Stimulated activated naive CD8-positive, alpha-beta T cell treated with anti-CD3 and anti-CD28 coated beads, Interleukin-15, Interleukin-2, amounts not matched to agents 100 ng/mL and 50 ng/mL, for 24 hours (primary cell): ENCODE measurements around the gene EML1.

Source experiments
- H3K27ac Mint-ChIP-seq: one replicate; pipeline ENCODE4 v1.8.0; 2021; ENCODE audit warnings: mild to moderate bottlenecking, mixed read lengths
- H3K27me3 Mint-ChIP-seq: one replicate; pipeline ENCODE4 v1.8.0; 2021; ENCODE audit warnings: mixed read lengths
- H3K36me3 Mint-ChIP-seq: one replicate; pipeline ENCODE4 v1.8.0; 2021; ENCODE audit warnings: low read depth, mixed read lengths
- H3K4me1 Mint-ChIP-seq: one replicate; pipeline ENCODE4 v1.8.0; 2021; ENCODE audit warnings: low read depth, mixed read lengths
- H3K4me3 Mint-ChIP-seq: one replicate; pipeline ENCODE4 v1.8.0; 2021; ENCODE audit warnings: mild to moderate bottlenecking, mixed read lengths
- H3K9me3 Mint-ChIP-seq: one replicate; pipeline ENCODE4 v1.8.0; 2021; ENCODE audit warnings: mixed read lengths

The EML1 gene

DNA sequence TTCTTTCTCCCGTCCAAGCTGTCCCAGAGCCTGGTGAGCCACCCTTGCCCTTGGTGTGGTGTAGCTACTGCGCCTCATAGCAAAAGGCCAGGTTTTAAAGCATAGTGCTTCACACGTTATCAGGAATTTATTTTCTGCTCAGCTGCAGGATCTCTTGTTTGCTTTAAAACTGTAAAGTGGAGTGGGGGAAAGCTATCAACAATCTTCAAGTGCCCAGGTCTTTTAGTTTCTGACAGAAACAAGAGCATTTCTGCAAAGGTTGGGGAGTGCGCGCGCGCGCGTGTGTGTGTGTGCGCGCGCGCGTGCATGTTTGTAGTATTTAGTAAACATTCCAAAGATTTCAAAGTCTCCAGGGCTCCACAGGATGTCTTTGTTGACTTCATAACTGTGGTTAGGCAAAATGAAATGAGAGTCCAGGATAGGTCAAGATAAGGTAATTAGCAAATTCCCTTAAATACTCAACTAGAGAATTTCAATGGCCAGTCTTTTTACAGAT lies 45.5 kb downstream of the EML1 start:
- H3K4me1 Mint-ChIP-seq: no peaks in the 10 kb centered on the region
- no peaks in the 10 kb centered on the region for H3K36me3 Mint-ChIP-seq
- H3K9me3 Mint-ChIP-seq: no peaks in the 10 kb centered on the region
- no peak overlapping the region for H3K27ac Mint-ChIP-seq
- no peak overlapping the region for H3K4me3 Mint-ChIP-seq
- peaks cover 59% of the 10 kb centered on the region for H3K27me3 Mint-ChIP-seq

DNA sequence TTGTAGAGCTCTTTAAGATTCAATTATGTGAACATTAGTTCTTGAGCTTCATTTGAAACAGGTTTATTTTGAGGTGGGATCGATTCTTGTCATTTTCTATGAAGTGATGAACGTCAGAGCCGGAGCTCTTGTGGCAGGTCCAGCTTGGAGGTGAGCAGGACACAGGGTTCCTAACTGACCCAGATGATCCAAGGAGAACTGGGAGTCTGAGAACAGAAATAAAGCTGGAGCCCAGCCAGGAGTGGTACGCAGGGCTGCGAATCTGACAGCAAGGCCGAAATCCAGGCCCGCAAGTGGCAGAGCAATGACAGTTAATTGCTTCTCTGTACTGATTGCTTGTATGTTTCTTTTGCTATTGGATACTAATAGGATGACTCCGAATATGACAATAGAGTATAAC lies 46.5 kb downstream of the EML1 start:
- H3K36me3 Mint-ChIP-seq: no peaks in the 10 kb centered on the region
- no peaks in the 10 kb centered on the region for H3K4me1 Mint-ChIP-seq
- no peaks in the 10 kb centered on the region for H3K9me3 Mint-ChIP-seq
- no peak overlapping the region for H3K4me3 Mint-ChIP-seq
- no peak overlapping the region for H3K27ac Mint-ChIP-seq
- peaks cover 56% of the 10 kb centered on the region for H3K27me3 Mint-ChIP-seq

DNA sequence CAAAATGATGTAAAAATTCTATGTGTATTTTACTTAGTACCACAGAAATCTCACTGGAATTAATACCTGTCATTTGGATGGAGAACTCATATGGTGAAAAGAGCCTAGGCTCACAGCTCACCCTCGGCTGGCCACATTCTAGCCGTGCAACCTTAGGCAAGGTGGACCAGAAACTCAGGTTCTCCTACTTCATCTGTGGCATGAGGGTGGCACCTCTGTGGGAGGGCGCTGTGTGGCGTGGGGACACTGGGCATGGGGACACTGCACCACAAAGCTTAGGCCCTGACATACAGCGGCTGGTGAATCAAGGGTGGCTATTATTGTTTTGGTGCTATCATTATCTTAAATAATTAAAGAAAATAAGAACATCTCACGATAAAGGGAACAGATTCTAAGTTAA lies 47.1 kb downstream of the EML1 start:
- Mint-ChIP-seq H3K9me3 (no peaks in the 10 kb centered on the region), H3K36me3 (no peaks in the 10 kb centered on the region), H3K27me3 (peaks cover 57% of the 10 kb centered on the region), H3K4me1 (no peaks in the 10 kb centered on the region), H3K4me3 (no peak overlapping the region), H3K27ac (no peak overlapping the region)

DNA sequence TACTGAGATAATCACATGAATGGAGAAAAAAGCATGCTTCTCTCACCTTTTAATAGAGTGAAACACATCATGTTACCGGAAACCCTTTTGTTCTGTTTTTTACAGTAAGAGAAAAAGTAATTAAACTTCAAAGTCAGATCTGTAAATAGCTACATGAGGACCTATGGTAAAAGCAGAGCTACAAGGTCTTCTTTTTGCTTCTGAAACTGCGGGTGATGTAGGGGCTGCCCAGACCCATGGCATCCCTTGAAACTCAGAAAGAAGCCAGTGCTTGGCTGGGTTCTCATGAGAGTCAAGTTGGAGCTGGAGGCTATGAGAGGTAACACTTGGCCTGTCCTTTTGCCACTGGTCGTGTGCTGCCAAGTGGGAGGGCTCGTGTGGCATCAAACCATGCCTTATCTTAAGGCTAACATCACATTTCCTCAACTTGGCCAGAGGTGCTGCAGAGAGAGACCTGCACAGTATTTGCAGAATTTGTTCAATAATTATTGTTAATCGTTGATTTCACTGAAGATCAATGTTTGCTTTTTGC lies 47.6 kb downstream of the EML1 start:
- Mint-ChIP-seq H3K4me1 (no peaks in the 10 kb centered on the region), H3K9me3 (no peaks in the 10 kb centered on the region), H3K27me3 (peaks cover 53% of the 10 kb centered on the region), H3K27ac (no peak overlapping the region), H3K4me3 (no peak overlapping the region), H3K36me3 (no peaks in the 10 kb centered on the region)

DNA sequence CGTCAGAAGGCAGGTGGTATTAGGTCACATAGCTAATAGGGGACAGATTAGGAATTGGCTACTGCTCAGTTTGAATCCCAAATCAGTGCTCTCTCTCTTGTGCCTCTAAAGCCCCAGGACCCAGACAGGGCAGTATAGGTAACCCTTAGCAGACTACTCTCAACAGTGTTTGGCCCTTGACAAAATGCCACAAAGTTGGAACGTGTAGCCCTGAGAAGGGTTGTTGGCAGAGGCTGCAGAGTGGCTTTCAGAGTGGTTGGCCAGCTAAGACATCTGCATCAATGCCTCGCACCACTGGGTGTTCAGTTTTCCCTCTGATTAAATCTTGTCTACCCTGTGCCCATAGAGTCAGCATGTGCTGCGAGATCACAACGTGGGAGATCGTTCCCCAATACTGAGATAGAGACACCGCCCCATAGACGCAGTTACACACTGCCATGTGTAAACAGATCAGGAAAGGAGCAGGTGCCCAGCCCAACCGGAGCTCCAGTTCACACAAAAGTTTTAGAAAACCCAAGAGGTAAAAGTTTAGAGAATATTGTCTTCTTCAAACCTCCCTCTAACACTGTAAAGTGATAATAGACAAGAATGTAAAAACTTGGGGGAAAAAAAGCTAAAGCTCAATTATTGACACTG lies 48.3 kb downstream of the EML1 start:
- Mint-ChIP-seq H3K4me1 (no peaks in the 10 kb centered on the region), H3K9me3 (no peaks in the 10 kb centered on the region), H3K36me3 (no peaks in the 10 kb centered on the region), H3K27me3 (peaks cover 48% of the 10 kb centered on the region), H3K4me3 (no peak overlapping the region), H3K27ac (no peak overlapping the region)

DNA sequence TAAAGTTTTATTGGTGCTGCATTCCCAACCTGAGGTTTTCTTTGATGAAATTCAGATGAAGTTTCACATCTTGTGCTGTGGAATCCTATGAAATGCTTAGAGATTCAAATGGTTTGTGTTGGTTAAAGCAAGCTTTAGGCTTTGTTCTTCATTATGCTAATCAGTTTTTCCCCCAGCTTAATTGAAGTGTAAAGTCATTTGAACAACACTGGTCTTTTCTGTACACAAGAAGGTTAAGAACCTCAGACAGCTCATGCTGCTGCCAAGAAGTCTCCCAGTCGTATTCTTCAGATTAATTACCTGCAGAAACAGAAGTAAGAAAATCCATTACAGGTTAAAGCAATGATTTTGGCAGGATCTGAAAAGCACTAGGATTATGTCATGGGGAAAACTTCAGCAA lies 48.9 kb downstream of the EML1 start:
- no peaks in the 10 kb centered on the region for H3K36me3 Mint-ChIP-seq
- no peak overlapping the region for H3K27ac Mint-ChIP-seq
- H3K9me3 Mint-ChIP-seq: no peaks in the 10 kb centered on the region
- no peaks in the 10 kb centered on the region for H3K4me1 Mint-ChIP-seq
- H3K4me3 Mint-ChIP-seq: no peak overlapping the region
- H3K27me3 Mint-ChIP-seq: peaks cover 45% of the 10 kb centered on the region

DNA sequence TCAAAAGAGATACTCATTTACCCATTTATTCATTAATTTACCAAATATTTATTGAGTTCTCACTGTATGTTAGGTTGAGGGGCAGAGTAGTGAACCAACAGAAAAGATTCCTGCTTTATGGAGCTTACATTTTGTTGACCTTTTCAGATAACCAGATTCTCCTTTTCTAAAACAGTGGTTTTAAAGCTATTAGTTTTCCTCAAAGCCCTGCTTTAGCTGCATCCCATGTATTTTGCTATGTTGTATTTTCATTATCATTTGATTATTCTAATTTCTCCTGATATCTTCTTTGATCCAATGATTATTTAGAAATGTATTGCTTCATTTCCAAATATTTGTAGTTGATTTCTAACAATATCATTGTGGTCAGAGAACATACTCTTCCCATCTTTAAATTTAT lies 53.6 kb downstream of the EML1 start:
- no peaks in the 10 kb centered on the region for H3K36me3 Mint-ChIP-seq
- peaks cover 30% of the 10 kb centered on the region for H3K27me3 Mint-ChIP-seq
- no peak overlapping the region for H3K4me3 Mint-ChIP-seq
- no peak overlapping the region for H3K27ac Mint-ChIP-seq
- peaks cover 5% of the 10 kb centered on the region for H3K9me3 Mint-ChIP-seq
- H3K4me1 Mint-ChIP-seq: no peaks in the 10 kb centered on the region

DNA sequence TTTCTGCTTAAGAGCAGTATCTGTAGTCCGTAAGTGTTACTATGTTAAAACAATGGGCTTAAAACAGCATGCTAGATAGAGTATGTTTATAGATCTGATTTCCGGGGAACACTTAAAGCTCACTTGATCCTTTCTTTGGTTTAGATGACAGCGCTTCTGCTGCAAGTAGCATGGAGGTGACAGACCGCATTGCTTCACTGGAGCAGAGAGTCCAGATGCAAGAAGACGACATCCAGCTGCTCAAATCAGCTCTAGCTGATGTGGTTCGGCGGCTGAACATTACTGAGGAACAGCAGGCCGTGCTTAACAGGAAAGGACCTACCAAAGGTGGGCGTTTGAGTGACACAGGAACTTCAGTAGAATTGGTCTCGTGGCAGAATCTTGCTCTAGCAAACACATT lies 57.5 kb downstream of the EML1 start:
- H3K36me3 Mint-ChIP-seq: no peaks in the 10 kb centered on the region

DNA sequence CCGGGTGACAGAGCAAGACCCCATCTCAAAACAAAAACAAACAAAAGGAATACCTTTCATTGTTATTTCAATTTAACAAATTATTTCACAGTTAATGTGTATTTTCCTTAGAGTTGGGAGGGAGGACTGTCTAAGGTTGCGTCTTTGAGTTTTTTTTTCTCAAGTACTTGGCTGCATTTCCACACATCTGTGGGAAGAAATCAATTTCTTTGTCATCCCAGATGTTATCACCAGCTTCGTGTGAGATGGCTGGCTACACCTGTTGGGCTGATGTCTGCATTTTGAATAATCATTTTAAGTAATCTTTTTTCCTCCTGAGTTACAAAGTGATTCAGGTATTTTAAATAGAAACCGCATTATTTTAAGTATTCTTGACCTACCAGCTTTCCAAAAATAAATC lies 59.4 kb downstream of the EML1 start:
- Mint-ChIP-seq H3K27ac (no peak overlapping the region), H3K36me3 (no peaks in the 10 kb centered on the region), H3K9me3 (peaks cover 5% of the 10 kb centered on the region), H3K27me3 (peaks cover 17% of the 10 kb centered on the region), H3K4me1 (no peaks in the 10 kb centered on the region), H3K4me3 (no peak overlapping the region)

More for the DNA sequence above, 57.5 kb downstream of the EML1 start:
- no peaks in the 10 kb centered on the region for H3K4me1 Mint-ChIP-seq
- peaks cover 5% of the 10 kb centered on the region for H3K9me3 Mint-ChIP-seq
- H3K27me3 Mint-ChIP-seq: peaks cover 22% of the 10 kb centered on the region
- H3K27ac Mint-ChIP-seq: no peak overlapping the region
- H3K4me3 Mint-ChIP-seq: no peak overlapping the region

DNA sequence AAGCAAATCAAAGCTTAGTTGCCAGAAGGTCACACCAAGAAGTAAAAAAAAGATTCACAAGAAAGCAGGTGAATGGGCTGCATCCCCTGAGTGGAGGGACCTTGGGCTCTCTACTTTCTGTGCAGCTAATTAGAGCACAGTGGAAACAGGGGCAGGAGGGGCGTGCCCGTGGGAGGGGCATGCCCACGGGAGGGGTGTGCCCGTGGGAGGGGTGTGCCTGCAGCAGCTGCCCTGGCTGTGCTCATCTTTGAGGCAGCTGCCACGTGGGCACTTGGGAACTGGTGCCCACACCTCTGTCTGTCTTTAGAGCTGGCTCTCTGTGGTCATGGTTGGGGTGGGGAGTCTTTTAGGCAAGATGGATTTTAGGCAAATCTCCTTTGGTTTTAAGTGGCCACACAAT lies 60.0 kb downstream of the EML1 start:
- H3K4me3 Mint-ChIP-seq: no peak overlapping the region

DNA sequence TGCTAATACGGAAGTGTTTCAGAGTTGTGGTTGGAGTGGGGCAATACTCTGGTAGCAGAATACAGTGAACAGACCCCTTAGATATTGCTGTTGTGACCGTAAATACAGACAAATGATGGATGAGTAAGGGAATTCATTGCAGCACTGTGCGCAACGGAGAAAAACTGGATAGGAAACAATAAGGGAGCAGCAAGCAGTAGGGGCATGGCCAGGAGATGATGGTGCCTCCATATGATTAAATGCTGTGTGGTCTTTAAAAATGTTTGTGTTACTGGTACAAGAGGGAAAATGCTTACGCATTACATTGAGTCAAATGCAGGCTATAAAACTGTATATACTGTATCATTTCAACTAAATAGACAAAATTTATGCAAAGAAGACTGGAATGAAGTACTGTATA lies 61.6 kb downstream of the EML1 start:
- H3K4me1 Mint-ChIP-seq: no peaks in the 10 kb centered on the region
- no peak overlapping the region for H3K27ac Mint-ChIP-seq
- no peaks in the 10 kb centered on the region for H3K9me3 Mint-ChIP-seq

More for the DNA sequence above, 60.0 kb downstream of the EML1 start:
- Mint-ChIP-seq H3K27me3 (peaks cover 17% of the 10 kb centered on the region), H3K4me1 (no peaks in the 10 kb centered on the region), H3K27ac (no peak overlapping the region), H3K36me3 (no peaks in the 10 kb centered on the region), H3K9me3 (no peaks in the 10 kb centered on the region)

DNA sequence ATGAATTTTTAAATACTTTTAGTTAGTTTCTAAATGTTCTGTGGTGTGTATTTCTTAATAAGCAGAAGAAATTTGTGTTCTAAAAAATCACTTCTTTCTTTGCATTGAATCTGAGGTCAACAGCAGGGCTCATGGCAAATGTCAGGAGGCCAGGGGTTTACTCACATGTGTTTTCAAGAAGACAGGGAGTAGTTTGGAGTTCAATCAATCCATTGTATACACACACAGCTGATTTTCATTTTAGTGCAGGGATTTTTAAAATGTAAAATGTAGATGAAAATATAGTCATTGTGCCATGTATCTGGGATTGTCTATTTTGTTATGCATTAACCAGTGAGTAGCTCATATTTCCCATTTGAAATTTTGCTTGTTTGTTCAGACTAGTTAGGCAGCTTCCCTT lies 62.1 kb downstream of the EML1 start:
- no peaks in the 10 kb centered on the region for H3K36me3 Mint-ChIP-seq
- no peaks in the 10 kb centered on the region for H3K4me1 Mint-ChIP-seq
- H3K9me3 Mint-ChIP-seq: no peaks in the 10 kb centered on the region
- H3K27ac Mint-ChIP-seq: no peak overlapping the region
- H3K27me3 Mint-ChIP-seq: peaks cover 10% of the 10 kb centered on the region
- no peak overlapping the region for H3K4me3 Mint-ChIP-seq

More for the DNA sequence above, 61.6 kb downstream of the EML1 start:
- H3K36me3 Mint-ChIP-seq: no peaks in the 10 kb centered on the region
- no peak overlapping the region for H3K4me3 Mint-ChIP-seq
- H3K27me3 Mint-ChIP-seq: peaks cover 11% of the 10 kb centered on the region

DNA sequence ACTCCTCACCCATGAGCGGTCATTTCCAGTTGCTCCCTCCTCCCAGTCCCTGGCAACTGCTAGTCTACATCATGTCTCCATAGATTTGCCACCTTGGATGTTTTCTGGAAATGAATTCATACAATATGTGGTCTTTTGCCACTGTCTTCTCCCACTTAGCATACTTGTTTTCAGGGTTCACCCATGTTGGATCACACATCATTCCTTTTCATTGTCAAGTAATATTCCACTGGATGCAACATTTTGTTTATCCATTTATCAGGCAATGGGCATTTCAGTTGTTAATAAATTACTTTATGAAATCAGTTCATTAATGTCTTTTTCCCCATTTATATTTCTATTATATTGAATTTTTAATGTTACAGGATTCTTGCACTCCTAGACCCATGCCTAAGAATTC lies 64.3 kb downstream of the EML1 start:
- Mint-ChIP-seq H3K27me3 (peaks cover 4% of the 10 kb centered on the region), H3K4me1 (no peaks in the 10 kb centered on the region), H3K27ac (no peak overlapping the region), H3K9me3 (no peaks in the 10 kb centered on the region), H3K4me3 (no peak overlapping the region), H3K36me3 (no peaks in the 10 kb centered on the region)

DNA sequence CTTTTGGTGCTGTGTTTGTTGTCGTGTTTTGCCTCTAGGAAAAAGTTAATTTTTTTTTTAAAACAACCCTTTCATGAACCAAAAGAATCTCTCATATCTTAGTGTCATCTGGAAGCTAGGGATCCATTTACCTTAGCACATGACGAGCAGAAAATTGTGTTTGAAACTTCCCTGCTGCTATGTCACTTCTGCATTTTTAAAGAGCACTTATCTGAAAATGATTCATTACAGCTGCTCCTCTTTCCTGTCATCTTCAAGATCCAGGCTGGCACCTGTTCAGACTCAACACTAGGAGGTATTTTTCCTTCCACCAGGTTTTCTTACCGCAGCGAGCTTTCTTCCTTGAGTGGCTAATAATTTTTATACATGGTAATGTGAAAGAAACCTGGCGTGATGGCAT lies 67.0 kb downstream of the EML1 start:
- H3K27me3 Mint-ChIP-seq: peaks cover 7% of the 10 kb centered on the region
- no peaks in the 10 kb centered on the region for H3K36me3 Mint-ChIP-seq

DNA sequence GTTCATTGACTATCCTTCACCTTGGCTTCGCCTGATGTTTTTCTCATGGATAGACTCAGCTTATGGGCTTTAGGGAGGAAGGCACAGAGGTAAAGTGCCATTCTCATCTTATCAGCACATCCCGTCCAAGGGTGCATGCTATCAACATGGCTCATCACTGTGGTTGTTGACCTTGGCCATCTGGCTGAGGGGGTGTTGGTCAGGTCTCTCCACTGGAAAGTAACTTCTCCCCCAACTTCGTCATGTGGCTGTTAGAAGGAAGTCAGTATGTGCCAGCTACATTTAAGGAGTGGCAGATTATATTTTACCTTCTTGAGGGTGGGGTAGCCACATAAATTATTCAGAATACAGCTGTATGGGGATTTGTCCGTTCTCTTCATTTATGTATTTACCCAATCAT lies 68.9 kb downstream of the EML1 start:
- Mint-ChIP-seq H3K9me3 (no peaks in the 10 kb centered on the region), H3K27ac (no peak overlapping the region), H3K36me3 (no peaks in the 10 kb centered on the region), H3K4me1 (no peaks in the 10 kb centered on the region), H3K4me3 (no peak overlapping the region), H3K27me3 (peaks cover 14% of the 10 kb centered on the region)

More for the DNA sequence above, 67.0 kb downstream of the EML1 start:
- Mint-ChIP-seq H3K4me3 (no peak overlapping the region), H3K4me1 (no peaks in the 10 kb centered on the region), H3K9me3 (no peaks in the 10 kb centered on the region), H3K27ac (no peak overlapping the region)

DNA sequence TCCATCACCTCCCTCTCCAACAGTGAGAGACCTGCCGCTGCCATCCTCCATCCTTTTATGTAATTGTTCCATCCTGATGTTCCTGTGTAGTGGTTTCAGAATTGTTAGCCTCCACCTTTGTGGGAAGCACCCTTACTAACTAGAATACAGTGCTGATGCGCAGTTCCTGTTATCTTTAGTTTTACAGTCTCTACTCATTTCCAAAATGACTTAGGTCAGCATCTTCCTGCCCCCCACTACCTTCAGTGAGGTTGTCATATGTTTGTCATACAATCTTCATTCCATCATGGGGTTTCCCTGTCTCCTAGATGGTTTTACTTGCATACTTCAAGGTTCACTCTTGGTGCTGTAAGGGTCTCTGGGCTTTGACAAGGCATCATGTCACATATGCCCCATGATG lies 69.8 kb downstream of the EML1 start:
- H3K27ac Mint-ChIP-seq: no peak overlapping the region
- no peaks in the 10 kb centered on the region for H3K4me1 Mint-ChIP-seq
- no peak overlapping the region for H3K4me3 Mint-ChIP-seq
- H3K36me3 Mint-ChIP-seq: no peaks in the 10 kb centered on the region
- no peaks in the 10 kb centered on the region for H3K9me3 Mint-ChIP-seq
- peaks cover 19% of the 10 kb centered on the region for H3K27me3 Mint-ChIP-seq
